ENCODE data around the gene PPP2R2C.

The PPP2R2C gene

GRCh38 chr4:6458528-6458927 lies 13.9 kb downstream of the PPP2R2C start:
- no peak for DNase-seq (ENCODE audit: extremely low read depth, low read depth)
- TF ChIP-seq CTCF (IDR thresholded peaks at IDR 0.05; ENCODE audit: low read depth, low read length): no peak

- DNase-seq (ENCODE audit: extremely low read depth, low read depth): no peak
- no peak for TF ChIP-seq CTCF (IDR thresholded peaks at IDR 0.05; ENCODE audit: low read depth, low read length)
Measured at GRCh38 chr4:6456450-6456849, 16.0 kb downstream of the PPP2R2C start.

GRCh38 chr4:6454112-6454910 lies 18.1 kb downstream of the PPP2R2C start:
- TF ChIP-seq CTCF (IDR thresholded peaks at IDR 0.05; ENCODE audit: low read depth, low read length): no peak
- no peak for DNase-seq (ENCODE audit: extremely low read depth, low read depth)

- no peak for DNase-seq (ENCODE audit: extremely low read depth, low read depth)
- no peak for TF ChIP-seq CTCF (IDR thresholded peaks at IDR 0.05; ENCODE audit: low read depth, low read length)
Measured at GRCh38 chr4:6453688-6453990, 18.8 kb downstream of the PPP2R2C start.

- DNase-seq (ENCODE audit: extremely low read depth, low read depth): no peak
- TF ChIP-seq CTCF (IDR thresholded peaks at IDR 0.05; ENCODE audit: low read depth, low read length): no peak
Measured at GRCh38 chr4:6452897-6453687, 19.3 kb downstream of the PPP2R2C start.

- no peak for TF ChIP-seq CTCF (IDR thresholded peaks at IDR 0.05; ENCODE audit: low read depth, low read length)
- no peak for DNase-seq (ENCODE audit: extremely low read depth, low read depth)
Measured at GRCh38 chr4:6452116-6452896, 20.1 kb downstream of the PPP2R2C start.

All from AG09319 (cell line).